ENCODE measurements around the gene HELZ2.
A peak's percentile ranks its signal among the peaks of the same experiment; 100 is the strongest.
"Not testable (repeated sequence)": the region's sequence is repeated elsewhere in the genome, so short reads cannot be mapped to it uniquely, and the experiment has no call there.

HELZ2 gene

DNA sequence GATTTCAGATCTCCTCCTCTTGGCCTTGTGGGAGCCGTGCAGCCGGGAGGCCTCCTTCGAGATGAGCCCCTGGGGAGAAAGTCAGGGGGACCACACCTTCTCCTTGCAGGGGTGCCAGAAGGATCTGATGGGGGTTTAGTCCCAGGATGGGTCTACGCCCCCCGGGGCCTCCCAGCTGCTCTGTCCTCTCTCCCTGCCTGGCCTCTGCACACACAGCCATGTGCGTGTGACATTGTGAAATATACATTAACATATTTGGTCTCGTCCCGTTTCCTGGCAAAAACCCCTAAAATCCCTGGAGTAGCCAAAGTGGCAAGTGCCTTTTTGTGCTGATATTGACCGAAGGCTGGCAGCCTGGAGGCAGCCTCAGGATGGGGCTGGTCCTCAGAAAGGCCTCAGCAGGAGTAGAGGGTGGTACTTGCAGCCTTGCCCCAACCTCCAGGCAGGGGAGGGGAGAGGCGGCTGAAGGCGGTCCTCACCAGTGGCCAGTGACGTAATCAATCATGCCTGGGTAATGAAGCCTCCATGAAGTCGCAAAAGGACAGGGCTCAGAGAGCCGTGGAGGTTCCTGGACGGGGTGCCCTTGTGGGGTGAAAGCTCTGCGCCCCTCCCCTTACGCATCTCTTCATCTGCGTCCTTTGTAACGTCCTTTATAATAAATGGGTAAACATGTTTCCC is 5.1 kb upstream of the HELZ2 start:
- DNase-seq (ENCODE audit: low spot score): no peak

DNA sequence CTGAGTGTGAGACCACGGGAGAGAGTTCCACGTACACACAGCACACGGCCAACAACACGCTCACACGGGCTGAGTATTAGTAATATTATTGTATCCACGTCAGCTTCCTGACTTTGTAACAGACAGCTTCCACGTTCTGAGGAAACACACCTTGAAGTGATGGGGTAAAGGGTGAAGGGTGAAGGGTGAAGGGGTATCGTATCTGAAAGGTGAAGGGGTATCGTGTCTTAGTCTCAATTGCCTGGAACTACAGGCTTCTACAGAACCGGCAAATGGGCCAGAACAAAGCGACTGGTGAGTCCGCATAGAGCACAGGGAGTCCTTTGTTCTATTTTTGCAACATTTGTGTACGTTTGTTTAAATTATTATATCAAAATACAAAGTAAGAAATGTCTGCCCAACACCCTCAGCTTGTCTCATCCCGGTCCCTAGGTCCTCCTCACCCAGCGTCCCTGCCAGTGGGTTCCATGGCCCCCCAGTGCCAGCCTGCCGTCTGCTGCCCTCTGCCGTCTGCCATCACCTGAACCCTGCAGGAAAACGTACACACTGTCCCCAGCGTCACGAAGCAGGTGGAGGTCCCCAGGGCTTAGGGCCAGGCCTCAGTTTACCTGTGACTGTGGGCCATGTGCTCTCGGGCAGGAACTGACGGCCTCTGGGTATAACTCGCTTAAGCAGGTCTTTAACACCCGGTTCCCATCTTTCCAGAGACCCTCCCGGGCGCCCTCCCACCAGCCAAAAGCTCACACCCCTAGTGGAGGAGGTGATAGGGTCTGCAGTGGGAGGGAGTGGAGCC is 4.4 kb upstream of the HELZ2 start:
- no peak for DNase-seq (ENCODE audit: low spot score)

DNA sequence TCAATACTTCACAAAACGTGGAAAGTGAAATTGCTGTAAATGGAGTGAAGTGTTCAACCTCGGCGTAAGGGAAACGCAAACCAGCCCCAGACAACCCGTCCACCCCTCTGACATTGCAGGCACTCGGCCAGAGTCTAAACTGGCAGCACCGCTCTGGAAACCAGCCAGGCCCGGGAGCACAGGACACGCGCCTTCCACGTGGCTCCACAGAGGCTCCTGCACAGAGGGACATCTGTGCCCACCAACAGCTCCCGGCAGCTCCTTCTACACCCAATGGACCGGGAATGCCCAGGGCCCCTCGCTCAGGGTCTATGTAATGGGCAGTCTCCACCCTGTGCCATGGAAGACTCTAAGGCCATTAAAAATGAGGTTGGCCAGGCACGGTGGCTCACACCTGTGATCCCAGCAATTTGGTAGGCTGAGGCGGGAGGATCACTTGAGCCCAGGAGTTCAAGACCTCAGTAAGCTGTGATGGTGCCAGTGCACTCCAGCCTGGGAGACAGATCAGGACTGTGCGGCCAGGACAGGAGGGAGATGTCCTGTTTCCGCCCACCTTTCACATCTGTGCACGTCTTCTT is 3.4 kb upstream of the HELZ2 start:
- DNase-seq (ENCODE audit: low spot score): peak; percentile 26

DNA sequence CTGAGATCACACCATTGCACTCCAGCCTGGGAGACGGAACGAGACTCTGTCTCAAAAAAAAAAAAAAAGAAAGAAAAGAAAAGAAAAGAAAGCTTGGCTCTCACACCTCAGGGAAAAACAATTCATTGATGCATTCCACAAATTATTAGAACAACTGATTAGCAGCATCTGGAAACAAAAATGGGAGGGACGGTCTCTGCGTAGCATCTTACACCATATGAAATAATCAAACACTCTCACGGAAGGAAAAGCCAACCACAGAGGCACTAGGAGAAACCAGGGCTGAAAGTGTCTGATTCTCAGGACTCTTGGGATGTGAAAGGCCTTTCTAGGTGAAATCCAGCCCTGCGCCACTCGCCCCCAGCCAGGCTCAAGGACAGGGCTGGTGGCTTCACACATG is 2.3 kb upstream of the HELZ2 start:
- no peak for DNase-seq (ENCODE audit: low spot score)

DNA sequence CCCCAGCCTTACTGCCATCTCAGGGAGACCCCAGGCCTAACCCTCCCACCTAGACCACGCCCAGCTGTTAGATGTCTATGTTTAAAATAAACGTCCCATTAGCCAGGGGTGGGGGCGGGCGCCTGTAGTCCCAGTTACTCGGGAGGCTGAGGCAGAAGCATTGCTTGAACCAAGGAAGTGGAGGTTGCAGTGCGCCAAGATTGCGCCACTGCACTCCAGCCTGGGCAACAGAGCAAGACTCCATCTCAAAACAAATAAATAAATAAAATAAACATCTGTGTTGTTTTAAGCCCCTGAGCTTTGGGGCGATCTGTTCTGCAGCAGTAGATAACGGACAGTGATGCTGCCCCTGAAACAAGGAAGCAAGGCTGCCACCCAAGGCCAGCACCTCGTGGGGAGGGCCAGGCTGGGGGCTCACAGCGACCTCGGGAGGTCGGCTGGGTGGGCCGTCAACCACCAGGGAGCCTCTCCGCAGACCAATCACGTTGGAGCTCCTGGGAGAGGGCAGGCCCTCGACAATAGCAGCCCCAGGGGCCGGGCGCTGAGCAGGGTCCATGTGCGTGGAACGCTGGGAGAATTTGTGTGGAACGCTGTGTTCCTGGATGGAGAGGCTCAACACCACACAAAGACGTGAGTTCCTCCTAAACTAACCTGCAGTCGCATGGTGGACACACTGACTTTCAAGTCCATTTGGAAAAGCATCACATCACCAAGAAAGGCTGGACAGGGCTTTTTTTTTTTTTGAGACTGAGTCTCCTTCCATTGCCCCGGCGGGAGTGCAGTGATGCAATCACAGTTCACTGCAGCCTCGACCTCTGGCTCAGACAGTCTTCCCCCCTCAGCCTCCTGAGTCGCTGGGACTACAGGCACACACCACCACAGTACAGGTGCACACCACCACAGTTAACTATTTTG is 1.0 kb upstream of the HELZ2 start:
- no peak for DNase-seq (ENCODE audit: low spot score)

DNA sequence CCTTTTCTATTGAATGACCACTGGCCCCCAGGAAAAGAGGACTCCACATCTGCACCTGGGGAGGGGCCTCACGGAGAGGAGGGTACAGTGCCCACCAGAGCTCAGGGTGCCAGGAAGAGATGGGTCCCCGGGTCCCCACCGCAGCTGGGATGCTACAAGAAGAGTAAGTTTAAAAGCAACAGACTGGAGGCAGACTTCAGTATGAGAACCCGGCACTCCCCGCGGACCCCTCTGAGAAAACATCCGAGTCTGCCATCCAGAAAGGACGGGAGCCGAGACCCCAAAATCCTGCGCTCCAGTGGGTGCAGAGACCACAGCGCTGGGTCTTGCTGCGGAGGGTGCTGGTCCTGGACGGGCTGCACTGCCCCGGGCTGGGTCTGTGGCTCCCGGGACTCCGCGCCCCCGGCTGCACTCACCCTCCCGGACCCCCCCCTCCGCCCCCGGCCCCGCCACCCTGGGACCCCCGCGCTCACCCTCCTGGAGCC is 350 bp downstream of the HELZ2 start:
- DNase-seq (ENCODE audit: low spot score): no peak

DNA sequence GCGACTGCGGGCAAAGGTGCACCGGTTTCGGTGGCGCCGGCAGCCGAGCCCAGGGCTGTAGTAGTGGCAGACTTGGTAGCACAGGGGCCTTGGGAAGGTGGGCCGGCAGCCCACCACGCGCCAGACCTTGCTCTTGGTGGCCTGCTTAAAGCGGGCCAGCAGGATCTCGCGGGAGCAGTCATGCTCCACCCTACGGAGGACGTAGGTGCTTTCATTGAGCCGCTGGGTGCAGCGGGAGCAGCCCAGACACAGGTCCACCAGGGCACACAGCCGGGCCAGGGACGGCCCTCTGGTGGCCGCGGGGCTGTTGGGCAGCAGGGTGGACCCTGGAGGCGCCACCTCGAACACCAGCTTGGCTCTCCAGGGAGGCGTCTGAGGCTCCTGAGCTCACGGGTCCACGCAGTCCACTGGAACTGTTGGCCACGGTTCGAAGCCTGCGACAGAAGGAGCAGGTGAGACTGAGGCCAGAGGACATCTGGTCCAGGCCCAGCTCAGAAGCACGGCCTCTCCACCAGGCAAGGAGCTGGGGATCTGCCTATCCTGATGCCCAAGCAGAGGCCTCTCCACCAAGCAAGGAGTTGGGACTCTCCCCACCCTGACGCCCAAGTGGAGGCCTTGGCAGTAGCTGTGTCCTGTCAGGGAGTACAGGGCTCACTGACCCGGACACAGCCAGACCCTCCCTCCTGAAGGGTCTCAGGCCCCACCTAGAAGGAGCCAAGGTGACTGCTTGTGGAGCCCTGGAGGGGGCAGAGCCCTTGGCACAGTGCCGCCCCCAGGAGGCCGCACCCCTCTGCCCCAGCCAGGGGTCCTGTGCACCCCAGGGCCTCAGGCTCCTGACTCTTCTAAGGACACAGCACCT is 1.0 kb downstream of the HELZ2 start:
- no peak for DNase-seq (ENCODE audit: low spot score)

DNA sequence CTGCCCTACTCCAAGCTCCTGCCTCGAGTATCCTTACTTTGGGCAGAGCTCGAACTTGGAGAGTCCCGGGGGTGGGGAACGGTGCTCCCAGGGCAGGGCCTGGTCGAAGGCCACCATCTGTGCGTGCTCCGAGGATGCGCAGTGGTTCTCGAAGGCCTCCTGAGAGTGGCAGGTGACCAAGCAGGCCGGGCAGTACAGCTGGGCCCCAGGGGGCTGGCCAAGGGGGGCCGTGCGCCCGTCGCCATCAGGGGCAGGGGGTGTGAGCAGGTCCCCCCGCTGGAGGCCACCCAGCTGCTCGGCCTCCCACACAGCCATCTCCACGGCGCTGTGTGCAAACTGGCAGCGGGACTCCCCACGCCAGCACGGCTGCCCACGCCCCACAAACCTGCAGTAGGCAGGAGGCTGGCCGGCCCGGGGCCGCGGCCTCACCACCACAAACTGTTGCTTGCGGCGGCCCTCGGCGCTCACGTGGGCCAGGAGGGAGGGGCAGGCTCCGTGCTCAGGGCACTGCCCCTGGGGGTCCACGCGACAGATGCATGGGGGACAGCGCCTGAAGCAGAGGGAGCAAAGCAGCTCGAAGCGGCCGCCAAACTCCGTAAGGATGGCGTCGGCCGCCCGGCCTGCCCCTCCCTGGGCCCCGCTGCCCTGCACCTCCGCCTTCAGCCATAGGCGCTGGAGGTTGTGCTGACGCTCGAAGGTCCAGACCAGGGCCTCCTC is 1.8 kb downstream of the HELZ2 start:
- DNase-seq (ENCODE audit: low spot score): no peak

DNA sequence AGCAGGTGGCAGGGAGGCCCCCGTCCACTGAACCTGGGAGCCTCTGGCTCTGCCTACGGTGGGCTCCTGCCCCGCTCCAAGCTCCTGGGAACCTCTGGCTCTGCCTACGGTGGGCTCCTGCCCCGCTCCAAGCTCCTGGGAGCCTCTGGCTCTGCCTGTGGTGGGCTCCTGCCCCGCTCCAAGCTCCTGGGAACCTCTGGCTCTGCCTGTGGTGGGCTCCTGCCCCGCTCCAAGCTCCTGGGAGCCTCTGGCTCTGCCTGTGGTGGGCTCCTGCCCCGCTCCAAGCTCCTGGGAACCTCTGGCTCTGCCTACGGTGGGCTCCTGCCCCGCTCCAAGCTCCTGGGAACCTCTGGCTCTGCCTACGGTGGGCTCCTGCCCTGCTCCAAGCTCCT is 3.0 kb downstream of the HELZ2 start:
- DNase-seq (ENCODE audit: low spot score): not testable (repeated sequence)

DNA sequence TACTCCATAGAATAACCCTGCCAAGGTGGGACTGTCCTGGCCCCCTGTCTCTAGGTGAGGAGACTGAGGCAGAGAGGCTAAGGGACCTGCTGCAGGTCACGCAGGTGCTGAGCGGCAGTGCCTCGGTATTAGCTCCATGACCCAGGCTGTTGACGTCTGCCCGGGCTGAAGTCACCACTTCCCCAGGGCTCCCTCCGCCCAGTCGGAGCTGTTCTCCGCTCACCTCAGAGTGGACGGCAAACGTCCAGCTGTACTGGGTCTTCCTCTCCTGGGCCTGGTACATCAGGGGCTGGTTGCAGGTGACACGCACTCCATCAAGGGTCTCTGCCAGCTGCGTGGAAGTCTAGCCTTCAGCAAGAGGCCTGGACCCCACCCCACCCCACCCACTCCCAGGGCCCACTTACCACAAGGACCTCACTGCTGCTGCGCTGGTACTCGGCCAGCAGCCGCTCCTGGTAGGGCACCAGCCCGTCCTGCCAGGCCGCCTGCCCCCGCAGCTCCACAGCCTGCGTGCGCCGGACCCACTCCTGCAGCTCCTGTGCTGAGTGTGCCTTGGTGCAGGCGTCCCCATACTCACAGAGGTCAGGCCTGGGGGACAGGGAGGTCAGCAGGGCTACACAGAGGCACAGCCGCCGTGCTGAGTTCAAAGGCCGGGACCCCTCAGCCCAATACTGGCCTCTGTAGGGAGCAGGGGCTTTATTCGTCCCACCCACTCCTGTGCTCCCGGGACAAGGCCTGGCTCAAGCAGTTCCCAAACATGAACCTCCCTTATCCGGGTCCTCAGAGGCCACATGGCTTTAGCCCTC is 3.6 kb downstream of the HELZ2 start:
- DNase-seq (ENCODE audit: low spot score): no peak

DNA sequence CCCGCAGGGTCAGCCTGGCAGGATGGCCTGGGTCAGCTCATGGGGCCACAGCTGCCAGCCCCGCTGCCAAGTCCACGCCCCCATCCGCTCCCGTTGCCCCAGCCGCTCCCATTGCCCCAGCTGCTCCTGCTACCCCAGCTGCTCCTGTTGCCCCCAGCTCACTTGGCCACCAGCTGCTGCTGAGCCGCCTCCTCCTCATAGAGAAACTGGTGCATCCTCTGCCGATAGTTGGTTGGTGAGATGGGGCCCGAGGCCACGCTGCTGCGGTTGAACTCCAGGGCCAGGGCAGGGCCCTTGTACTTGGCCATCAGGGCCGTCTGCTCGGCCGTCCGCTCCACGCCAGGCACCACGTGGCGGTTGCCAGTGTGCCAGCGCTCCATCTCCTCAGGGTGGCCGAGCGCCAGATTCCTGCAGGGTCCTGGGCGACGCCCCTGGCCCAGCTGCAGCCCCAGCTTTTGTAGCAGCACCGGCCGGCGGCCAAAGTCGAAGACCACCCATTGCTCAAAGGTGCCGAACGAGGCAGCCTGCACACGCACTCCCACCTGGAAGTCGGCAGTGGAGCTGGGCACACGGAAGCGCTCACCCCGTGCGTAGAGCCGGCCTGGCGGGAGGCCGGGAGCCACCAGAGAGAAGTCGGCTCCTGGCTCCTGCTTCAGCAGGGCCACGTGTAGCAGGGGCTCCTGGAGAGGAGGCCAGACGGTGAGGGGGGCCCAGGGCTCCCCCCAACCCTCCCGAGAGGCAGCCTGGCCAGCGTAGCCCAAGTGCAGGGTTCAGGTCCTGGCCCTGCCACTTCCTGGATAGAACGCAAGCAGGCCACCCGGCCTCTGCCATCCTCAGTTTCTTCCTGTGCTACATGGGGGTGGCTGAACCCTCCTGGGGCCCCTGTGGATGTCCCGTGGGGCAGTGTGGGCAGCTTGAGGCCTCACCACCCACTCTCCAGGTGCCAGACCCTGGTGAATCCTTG is 4.8 kb downstream of the HELZ2 start:
- no peak for DNase-seq (ENCODE audit: low spot score)

DNA sequence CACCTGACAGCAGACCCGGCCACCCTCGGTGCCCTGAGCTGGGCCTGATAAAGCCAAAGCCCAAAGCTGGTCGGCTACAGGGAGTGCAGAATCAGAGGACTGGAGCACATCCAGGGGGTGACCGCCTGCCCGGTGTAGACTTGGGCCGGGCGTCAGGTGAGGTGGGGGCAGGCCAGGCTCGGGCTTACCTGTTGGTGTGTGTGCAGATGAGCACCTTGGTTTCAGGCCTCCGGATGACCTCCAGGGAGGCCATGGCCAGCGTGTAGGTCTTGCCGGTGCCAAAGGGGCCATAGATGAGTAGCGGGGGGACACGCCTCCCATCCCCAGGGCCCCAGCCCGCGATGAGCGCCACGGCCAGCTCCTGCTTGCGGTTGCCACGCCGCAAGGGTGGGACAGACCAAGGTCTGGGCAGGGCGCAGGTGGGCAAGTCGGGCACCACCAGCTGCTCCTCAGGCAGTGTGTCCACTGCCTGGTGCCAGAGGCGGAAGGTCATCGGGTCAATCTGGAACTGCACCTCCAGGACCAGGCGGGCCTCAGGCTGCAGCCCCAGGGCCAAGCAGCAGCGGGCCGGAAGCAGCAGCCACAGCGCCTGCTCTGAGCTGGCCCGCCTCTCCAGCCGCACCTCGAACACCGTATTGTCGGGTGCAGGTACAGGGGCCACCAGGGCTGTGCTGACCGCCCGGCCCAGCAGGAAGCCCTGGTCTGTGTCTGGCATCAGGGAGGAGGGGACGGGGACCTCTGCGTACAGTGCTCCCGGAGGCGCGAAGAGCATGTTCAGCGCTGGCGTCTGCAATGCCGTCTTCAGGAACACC is 5.7 kb downstream of the HELZ2 start:
- no peak for DNase-seq (ENCODE audit: low spot score)

DNA sequence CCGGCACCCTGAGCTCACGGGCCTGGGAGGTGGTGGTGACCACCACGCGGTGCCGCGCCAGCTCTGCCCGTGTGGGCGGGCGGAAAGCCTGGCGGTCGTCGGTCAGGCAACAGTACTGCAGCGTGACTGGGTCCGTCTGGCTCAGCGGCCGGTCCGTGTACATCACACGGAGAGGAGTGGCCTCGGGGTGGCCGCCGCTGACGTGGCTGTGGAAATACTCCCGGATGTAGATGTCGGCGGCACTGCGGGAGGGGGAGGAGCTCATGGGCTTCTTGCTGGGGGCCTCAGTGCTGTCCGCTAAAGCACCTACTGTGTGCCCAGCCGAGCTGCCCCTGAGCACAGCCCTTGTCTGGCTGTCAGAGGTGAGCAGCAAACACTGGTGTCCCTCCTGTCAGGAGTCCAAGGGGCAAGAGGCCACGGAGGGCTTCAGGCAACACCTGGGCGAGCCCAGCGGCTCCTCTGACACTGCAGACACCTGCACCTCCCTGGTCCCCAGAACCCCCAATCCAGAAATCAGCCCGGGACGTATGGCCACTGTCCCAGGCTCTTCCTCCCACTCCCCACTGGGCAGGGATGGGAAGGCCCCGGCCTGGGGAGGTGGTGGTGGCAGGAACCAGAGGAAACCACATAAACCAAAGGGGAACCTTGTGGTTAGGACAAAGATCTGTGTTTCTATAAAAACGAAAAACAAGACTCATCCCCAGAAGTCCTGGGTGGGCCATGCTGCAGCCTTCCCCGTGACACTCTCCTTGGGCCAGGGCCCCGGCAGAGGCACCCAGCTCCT is 6.5 kb downstream of the HELZ2 start:
- DNase-seq (ENCODE audit: low spot score): peak; percentile 43

DNA sequence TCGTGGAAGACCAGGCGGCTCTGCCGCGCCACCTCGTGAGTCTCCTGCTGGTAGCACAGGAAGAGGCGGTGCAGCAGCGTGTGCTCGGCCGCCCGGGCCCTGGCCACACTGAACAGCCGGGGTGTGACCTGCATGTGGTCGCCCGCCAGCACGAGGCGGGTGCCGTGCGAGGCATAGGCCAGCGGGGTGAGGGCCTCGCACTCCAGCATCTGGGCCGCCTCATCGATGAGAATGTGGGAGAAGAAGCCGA is 7.0 kb downstream of the HELZ2 start:
- DNase-seq (ENCODE audit: low spot score): no peak

DNA sequence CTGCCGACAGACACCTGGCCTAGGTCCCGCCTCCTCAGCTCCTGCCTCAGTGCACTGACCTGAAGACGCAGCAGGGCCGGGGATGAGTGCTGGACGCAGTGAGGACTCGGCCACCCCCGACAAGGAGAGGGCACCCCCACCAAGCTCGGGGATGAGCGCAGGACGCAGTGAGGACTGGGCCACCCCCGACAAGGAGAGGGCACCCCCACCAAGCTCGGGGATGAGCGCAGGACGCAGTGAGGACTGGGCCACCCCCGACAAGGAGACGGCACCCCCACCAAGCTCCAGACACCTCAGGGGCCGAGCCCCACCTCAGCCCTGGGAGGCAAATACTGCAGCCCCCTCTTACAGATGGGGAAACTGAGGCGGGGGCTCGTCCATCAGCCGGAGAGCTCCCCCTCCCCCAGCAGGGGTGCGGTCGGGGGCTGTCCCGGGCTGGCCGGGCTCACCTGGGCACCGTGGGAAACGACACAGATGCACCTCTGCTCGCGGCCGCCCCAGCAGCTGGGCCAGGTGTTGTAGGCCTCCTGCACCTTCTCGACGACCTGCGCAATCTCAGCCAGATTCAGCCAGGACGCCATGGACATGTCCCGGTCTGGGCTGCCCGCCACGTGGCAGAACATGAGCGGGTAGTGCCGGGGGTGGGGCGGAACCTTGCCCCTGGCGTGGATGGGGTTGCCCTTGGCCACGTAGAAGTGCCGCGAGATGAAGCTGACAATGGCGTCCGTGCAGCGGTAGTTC is 7.5 kb downstream of the HELZ2 start:
- no peak for DNase-seq (ENCODE audit: low spot score)

DNA sequence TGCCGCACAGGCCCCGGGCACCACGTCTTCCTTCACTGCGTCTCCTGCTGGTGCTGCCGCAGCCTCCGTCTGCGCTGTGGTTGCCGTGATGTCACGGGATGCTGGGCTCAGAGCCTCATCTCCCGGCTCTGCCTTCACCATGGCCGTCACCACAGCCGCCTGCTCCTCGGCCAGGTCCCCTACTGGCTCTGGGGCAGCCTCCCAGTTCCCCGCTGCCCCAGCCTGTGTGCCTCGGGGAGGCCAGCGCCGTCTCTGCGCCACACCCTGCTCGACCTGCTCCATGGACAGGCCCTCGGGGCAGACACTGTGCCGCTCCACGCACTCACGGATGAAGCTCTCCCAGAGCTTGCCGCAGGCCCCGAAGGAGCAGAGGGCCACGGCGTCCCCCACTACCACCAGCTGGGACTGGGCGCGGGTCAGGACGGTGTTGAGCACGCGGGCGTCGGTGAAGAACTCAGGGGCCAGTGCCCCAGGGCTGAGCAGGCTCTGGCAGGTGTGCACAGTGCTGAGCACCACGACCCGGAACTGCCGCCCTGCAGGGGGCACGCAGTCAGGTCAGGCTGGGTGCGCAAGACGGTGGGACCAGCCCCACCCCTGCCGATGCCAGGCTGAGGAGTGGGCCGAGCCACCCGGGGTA is 8.2 kb downstream of the HELZ2 start:
- no peak for DNase-seq (ENCODE audit: low spot score)
